ENCODE data around the gene SPINK9.

SPINK9 gene

DNA sequence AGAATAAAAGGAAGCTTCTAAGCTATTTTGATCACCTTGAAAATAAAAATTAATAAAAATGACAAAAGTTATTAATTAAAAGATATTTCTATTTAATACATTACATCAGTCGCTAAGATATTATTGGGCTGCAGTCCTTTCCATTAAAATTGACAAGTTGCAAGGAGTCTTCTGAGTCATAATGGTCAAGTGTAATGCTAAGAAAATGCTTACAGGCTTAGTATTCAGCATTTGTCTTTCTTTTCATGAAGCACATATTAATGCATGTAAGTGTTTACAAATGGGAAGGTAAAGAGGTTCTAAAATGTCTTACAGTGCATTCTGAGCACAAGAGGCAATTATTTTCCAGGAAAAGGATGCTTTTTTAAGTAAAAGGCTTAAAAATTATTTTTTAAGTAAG lies 17.3 kb downstream of the SPINK9 start:
- Histone ChIP-seq H4K20me1 (ENCODE audit: insufficient read depth, low read length) (no peaks in the 10 kb centered on the region), H3K4me1 (ENCODE audit: low read length) (no peaks in the 10 kb centered on the region; the same call in 1 of the 2 replicates), H2AFZ (ENCODE audit: low read depth, low read length) (no peak overlapping the region), H3K4me3 (ENCODE audit: low read length) (no peak overlapping the region), H3K27me3 (ENCODE audit: low read depth, low read length) (no peaks in the 10 kb centered on the region), H3K9me3 (ENCODE audit: insufficient read depth, low read length) (no peaks in the 10 kb centered on the region), H3K36me3 (replicated peaks; ENCODE audit: low read depth, low read length) (no peaks in the 10 kb centered on the region), H3K4me2 (ENCODE audit: low read length) (no peak overlapping the region), H3K27ac (ENCODE audit: low read length) (no peak overlapping the region), H3K9ac (ENCODE audit: low read length) (no peak overlapping the region), H3K79me2 (ENCODE audit: low read length) (no peaks in the 10 kb centered on the region)
- TF ChIP-seq, protein P1, sequence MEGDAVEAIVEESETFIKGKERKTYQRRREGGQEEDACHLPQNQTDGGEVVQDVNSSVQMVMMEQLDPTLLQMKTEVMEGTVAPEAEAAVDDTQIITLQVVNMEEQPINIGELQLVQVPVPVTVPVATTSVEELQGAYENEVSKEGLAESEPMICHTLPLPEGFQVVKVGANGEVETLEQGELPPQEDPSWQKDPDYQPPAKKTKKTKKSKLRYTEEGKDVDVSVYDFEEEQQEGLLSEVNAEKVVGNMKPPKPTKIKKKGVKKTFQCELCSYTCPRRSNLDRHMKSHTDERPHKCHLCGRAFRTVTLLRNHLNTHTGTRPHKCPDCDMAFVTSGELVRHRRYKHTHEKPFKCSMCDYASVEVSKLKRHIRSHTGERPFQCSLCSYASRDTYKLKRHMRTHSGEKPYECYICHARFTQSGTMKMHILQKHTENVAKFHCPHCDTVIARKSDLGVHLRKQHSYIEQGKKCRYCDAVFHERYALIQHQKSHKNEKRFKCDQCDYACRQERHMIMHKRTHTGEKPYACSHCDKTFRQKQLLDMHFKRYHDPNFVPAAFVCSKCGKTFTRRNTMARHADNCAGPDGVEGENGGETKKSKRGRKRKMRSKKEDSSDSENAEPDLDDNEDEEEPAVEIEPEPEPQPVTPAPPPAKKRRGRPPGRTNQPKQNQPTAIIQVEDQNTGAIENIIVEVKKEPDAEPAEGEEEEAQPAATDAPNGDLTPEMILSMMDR (IDR thresholded peaks at IDR 0.05; ENCODE audit: low read depth, low read length) = no peak
- no peak for TF ChIP-seq EZH2phosphoT487 (IDR thresholded peaks at IDR 0.05; ENCODE audit: low read depth)

DNA sequence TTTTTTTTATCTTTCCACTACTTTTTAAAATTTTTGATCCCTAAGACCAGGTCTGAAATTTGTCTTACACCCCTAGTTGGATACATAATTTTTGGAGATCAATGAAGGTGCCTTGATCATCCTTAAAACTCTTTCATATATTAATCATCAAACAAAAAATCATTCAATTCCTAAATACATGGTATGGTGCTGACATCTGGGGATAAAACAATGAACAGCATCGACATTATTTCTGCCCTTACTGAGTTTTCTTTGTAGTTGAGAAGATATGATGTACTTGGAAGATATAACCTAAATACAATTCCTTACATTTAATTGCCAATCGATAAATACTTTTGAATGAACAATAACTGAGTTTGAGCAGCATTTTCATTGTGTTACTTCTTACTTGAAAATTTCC lies 18.3 kb downstream of the SPINK9 start:
- H3K79me2 ChIP-seq (ENCODE audit: low read length) = no peaks in the 10 kb centered on the region
- H2AFZ ChIP-seq (ENCODE audit: low read depth, low read length) = no peak overlapping the region
- H3K4me2 ChIP-seq (ENCODE audit: low read length) = no peak overlapping the region
- H3K27me3 ChIP-seq (ENCODE audit: low read depth, low read length) = no peaks in the 10 kb centered on the region
- H3K9me3 ChIP-seq (ENCODE audit: insufficient read depth, low read length) = no peaks in the 10 kb centered on the region
- no peaks in the 10 kb centered on the region for H3K36me3 ChIP-seq (replicated peaks; ENCODE audit: low read depth, low read length)
- H4K20me1 ChIP-seq (ENCODE audit: insufficient read depth, low read length) = no peaks in the 10 kb centered on the region
- TF ChIP-seq, protein P1 (IDR thresholded peaks at IDR 0.05; ENCODE audit: low read depth, low read length) = no peak
- TF ChIP-seq EZH2phosphoT487 (IDR thresholded peaks at IDR 0.05; ENCODE audit: low read depth) = no peak
- H3K4me1 ChIP-seq (ENCODE audit: low read length) = no peaks in the 10 kb centered on the region; the same call in 1 of the 2 replicates
- H3K27ac ChIP-seq (ENCODE audit: low read length) = no peak overlapping the region
- no peak overlapping the region for H3K9ac ChIP-seq (ENCODE audit: low read length)
- no peak overlapping the region for H3K4me3 ChIP-seq (ENCODE audit: low read length)

DNA sequence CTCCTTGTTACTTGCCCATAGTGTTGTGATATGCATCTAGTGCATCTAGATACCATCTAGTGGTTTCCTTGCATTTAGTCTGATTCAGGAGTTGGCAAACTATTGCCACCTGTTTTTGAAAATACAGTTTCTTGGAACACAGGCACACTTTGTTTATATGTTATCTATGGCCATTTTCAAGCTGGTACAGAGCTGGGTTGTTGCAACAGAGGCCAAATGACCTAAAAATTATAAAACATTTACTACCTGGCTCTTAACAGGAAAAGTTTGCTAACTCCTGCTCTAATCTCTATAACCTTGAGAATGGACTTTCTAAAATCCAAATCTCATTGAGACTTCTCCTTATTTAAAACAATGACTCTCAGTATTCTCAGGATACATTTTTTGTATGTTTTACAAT lies 29.0 kb downstream of the SPINK9 start:
- no peak overlapping the region for H3K27ac ChIP-seq (ENCODE audit: low read length)
- no peaks in the 10 kb centered on the region for H3K9me3 ChIP-seq (ENCODE audit: insufficient read depth, low read length)
- no peak overlapping the region for H3K4me2 ChIP-seq (ENCODE audit: low read length)
- H2AFZ ChIP-seq (ENCODE audit: low read depth, low read length) = no peak overlapping the region
- no peak for TF ChIP-seq EZH2phosphoT487 (IDR thresholded peaks at IDR 0.05; ENCODE audit: low read depth)
- TF ChIP-seq, protein P1 (IDR thresholded peaks at IDR 0.05; ENCODE audit: low read depth, low read length) = no peak
- no peak overlapping the region for H3K9ac ChIP-seq (ENCODE audit: low read length)
- no peak overlapping the region for H3K4me3 ChIP-seq (ENCODE audit: low read length)
- H3K79me2 ChIP-seq (ENCODE audit: low read length) = no peaks in the 10 kb centered on the region
- H3K27me3 ChIP-seq (ENCODE audit: low read depth, low read length) = no peaks in the 10 kb centered on the region
- no peaks in the 10 kb centered on the region for H4K20me1 ChIP-seq (ENCODE audit: insufficient read depth, low read length)
- no peaks in the 10 kb centered on the region for H3K36me3 ChIP-seq (replicated peaks; ENCODE audit: low read depth, low read length)
- peaks cover 21% of the 10 kb centered on the region for H3K4me1 ChIP-seq (ENCODE audit: low read length)

DNA sequence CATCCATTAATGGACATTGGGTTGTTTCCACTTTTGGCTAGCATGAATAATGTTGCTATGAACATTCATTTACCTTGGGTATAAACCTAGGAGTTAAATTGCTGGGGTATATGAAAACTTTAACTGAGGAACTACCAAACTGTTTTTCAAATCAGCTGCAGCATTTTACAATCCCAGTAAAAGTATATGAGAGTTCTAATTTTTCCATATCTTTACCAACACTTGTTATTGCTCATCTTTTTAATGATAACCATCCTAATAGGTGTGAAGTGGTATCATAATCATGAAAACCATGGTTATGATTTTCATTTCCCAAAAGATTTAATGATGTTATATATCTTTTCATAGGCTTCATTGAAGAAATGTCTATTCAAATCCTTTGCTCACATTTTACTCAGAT lies 32.9 kb downstream of the SPINK9 start:
- peaks cover under 1% of the 10 kb centered on the region; the same call in 1 of the 2 replicates for H3K4me1 ChIP-seq (ENCODE audit: low read length)
- no peak overlapping the region for H3K4me3 ChIP-seq (ENCODE audit: low read length)
- H3K9ac ChIP-seq (ENCODE audit: low read length) = no peak overlapping the region
- no peaks in the 10 kb centered on the region for H3K27me3 ChIP-seq (ENCODE audit: low read depth, low read length)
- H4K20me1 ChIP-seq (ENCODE audit: insufficient read depth, low read length) = no peaks in the 10 kb centered on the region
- no peak for TF ChIP-seq EZH2phosphoT487 (IDR thresholded peaks at IDR 0.05; ENCODE audit: low read depth)
- TF ChIP-seq, protein P1 (IDR thresholded peaks at IDR 0.05; ENCODE audit: low read depth, low read length) = no peak
- no peaks in the 10 kb centered on the region for H3K36me3 ChIP-seq (replicated peaks; ENCODE audit: low read depth, low read length)
- H3K79me2 ChIP-seq (ENCODE audit: low read length) = no peaks in the 10 kb centered on the region
- H3K27ac ChIP-seq (ENCODE audit: low read length) = no peak overlapping the region
- no peak overlapping the region for H3K4me2 ChIP-seq (ENCODE audit: low read length)
- H2AFZ ChIP-seq (ENCODE audit: low read depth, low read length) = no peak overlapping the region
- H3K9me3 ChIP-seq (ENCODE audit: insufficient read depth, low read length) = no peaks in the 10 kb centered on the region
